Measurements from ENCODE around the gene ILKAP.

GRCh38 chr2:238128061-238128440 lies 75.4 kb downstream of the ILKAP start:
- TF ChIP-seq POLR2A (IDR thresholded peaks at IDR 0.05; ENCODE audit: low read length) (no peak), GATA1 (IDR thresholded peaks at IDR 0.05; ENCODE audit: low read depth, low read length) (no peak)
